Measurements from ENCODE around the gene ZFAND2B. TPM values are rescaled to one million over a fixed set of nuclear protein-coding genes. Genes with fewer than 3 reads are reported as not detected.
A peak's percentile ranks its signal among the peaks of the same experiment; 100 is the strongest.

Gene ZFAND2B
- total RNA-seq, 1 donor from 2014 or later: 49.5 TPM

DNA sequence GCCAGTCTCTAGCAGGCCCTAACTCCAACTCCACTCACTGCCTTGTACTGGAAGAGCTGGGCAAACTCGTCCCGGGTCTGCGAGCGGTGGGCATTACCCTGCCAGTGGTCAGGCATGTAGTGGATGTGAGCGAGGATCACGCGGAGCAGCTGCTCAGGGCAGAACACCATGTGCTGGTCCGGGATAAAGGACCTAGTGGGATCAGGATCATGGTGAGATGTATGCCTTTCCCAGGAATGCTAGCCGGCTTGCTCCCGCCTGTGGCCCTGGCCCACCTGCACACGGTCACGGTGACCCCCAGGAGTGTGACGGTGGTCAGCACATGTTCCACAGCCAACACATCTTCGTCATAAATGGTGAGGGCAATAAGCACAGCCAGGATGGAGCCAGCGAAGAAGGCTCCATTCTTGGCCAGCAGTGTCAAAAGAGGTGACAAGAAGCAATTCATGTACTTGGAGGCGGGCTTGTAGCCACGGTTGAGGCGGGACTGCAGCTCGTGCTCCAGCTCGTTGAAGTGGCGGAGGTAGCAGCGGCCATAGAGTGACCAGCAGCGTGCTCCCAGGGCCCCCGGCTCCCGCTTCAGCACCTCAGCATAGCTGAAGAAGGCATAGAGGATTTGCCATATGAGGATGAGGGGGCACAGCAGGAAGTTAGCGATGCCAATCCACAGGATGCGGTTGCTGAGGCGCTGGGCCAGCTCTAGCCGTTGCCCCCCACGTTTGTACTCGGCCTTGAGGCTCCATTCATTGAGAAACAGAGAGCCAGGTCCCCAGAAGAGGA lies 17.4 kb downstream of the ZFAND2B start:
- DNase-seq: no peak
- no peak overlapping the region for H3K27ac Mint-ChIP-seq (ENCODE audit: unreplicated experiment)
- no peak overlapping the region for H3K4me3 Mint-ChIP-seq (ENCODE audit: unreplicated experiment)
- H3K27me3 Mint-ChIP-seq (ENCODE audit: unreplicated experiment): peaks cover 7% of the 10 kb centered on the region
- peaks cover 5% of the 10 kb centered on the region for H3K36me3 Mint-ChIP-seq (ENCODE audit: unreplicated experiment)
- H3K9me3 Mint-ChIP-seq (ENCODE audit: unreplicated experiment): peaks cover 6% of the 10 kb centered on the region
- no peak for TF ChIP-seq CTCF (IDR thresholded peaks at IDR 0.05; ENCODE audit: partially characterized antibody, unreplicated experiment)
- H3K4me1 Mint-ChIP-seq (ENCODE audit: low read depth, unreplicated experiment): peaks cover 15% of the 10 kb centered on the region

- Mint-ChIP-seq H3K36me3 (ENCODE audit: unreplicated experiment) (peaks cover 5% of the 10 kb centered on the region), H3K9me3 (ENCODE audit: unreplicated experiment) (peaks cover 6% of the 10 kb centered on the region), H3K27me3 (ENCODE audit: unreplicated experiment) (peaks cover 11% of the 10 kb centered on the region), H3K4me1 (ENCODE audit: low read depth, unreplicated experiment) (peaks cover 14% of the 10 kb centered on the region), H3K4me3 (ENCODE audit: unreplicated experiment) (no peak overlapping the region), H3K27ac (ENCODE audit: unreplicated experiment) (no peak overlapping the region)
- TF ChIP-seq CTCF (IDR thresholded peaks at IDR 0.05; ENCODE audit: partially characterized antibody, unreplicated experiment): no peak
- DNase-seq: no peak
These were observed 18.8 kb downstream of the ZFAND2B start for GRCh38 chr2:219225350-219225749.

DNA sequence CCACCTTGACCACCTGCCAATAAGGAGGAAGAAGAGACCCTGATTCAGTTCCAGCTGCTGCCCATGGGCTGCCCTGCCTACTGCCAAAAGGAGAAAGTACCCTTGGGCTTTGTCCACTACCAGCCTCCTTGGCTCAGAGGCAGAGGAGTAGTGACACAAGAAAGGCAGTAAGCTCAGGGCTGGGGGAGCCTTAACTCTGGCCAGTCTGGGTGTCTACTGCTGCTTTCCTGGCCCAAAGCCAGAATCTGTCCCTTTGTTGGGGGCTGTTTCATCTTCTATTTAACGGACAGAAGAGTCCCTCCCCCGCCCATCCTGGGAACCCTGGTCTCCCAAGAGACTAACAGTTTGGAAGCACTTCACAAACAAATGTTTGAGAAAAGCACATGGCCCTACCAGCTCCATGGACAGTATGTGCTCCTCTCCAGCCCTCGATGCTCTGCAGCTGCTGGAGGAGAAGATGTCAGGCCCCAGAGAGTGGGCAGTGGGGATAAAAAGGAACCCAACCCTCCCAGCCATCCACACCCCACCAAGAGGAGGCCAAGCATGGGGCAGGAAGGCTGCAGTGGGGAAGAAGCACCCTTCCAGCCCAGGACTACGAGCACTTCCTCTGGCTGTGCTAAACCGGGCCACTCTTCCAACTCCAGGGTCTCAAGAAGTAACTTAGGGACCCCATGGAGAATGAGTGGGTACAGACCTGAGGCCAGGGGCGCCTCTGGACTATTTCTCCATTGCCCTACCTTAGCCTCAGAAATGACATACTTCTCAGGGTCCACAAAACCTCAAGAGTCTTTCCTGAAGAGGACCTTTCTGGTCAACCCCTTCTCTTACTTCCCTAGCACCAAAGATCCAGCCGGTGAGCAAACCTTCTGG lies 21.7 kb downstream of the ZFAND2B start:
- Mint-ChIP-seq H3K4me3 (ENCODE audit: unreplicated experiment) (peak overlapping the region; percentile 86), H3K27ac (ENCODE audit: unreplicated experiment) (peak overlapping the region; percentile 33), H3K27me3 (ENCODE audit: unreplicated experiment) (peaks cover 5% of the 10 kb centered on the region), H3K36me3 (ENCODE audit: unreplicated experiment) (no peaks in the 10 kb centered on the region), H3K4me1 (ENCODE audit: low read depth, unreplicated experiment) (peaks cover 15% of the 10 kb centered on the region), H3K9me3 (ENCODE audit: unreplicated experiment) (peaks cover 6% of the 10 kb centered on the region)
- no peak for DNase-seq
- no peak for TF ChIP-seq CTCF (IDR thresholded peaks at IDR 0.05; ENCODE audit: partially characterized antibody, unreplicated experiment)

DNA sequence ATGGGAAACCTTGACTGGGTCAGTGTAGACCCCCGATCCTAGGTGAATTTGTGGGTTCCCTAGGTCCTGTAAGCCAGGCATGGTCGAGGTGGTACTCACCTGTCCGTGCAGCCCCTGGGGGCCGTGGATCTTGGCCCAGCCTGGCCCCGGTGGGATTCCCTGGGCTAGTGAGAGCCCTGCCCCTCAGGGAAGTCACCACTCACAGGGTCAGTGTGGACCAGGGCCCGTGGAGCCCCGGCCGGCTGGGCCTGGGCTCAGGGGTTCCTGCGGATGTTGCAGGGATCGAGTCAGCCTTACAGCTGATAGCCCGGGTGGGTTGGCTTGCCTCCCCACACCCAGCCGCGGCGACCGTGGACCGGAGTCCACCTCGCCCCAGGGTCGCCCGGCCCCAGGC lies 22.3 kb downstream of the ZFAND2B start:
- Mint-ChIP-seq H3K27ac (ENCODE audit: unreplicated experiment) (no peak overlapping the region), H3K9me3 (ENCODE audit: unreplicated experiment) (peaks cover 6% of the 10 kb centered on the region), H3K36me3 (ENCODE audit: unreplicated experiment) (no peaks in the 10 kb centered on the region), H3K27me3 (ENCODE audit: unreplicated experiment) (peaks cover 5% of the 10 kb centered on the region), H3K4me3 (ENCODE audit: unreplicated experiment) (peak overlapping the region; percentile 86), H3K4me1 (ENCODE audit: low read depth, unreplicated experiment) (peaks cover 15% of the 10 kb centered on the region)
- no peak for TF ChIP-seq CTCF (IDR thresholded peaks at IDR 0.05; ENCODE audit: partially characterized antibody, unreplicated experiment)
- peak; percentile 24 for DNase-seq

Data from glutamatergic neuron (in vitro differentiated cells).